HG03175 (cell line): ENCODE results near the gene FAM25A.
"Not testable (repeated sequence)": the region's sequence is repeated elsewhere in the genome, so short reads cannot be mapped to it uniquely, and the experiment has no call there.

ENCODE experiments used
- ATAC-seq: cut with Tn5 transposase; IDR thresholded peaks from one replicate; pipeline ENCODE4 v1.9.1; 2021; ENCODE audit warnings: mild to moderate bottlenecking, moderate library complexity; ENCODE audit not compliant: unreplicated experiment

FAM25A gene

DNA sequence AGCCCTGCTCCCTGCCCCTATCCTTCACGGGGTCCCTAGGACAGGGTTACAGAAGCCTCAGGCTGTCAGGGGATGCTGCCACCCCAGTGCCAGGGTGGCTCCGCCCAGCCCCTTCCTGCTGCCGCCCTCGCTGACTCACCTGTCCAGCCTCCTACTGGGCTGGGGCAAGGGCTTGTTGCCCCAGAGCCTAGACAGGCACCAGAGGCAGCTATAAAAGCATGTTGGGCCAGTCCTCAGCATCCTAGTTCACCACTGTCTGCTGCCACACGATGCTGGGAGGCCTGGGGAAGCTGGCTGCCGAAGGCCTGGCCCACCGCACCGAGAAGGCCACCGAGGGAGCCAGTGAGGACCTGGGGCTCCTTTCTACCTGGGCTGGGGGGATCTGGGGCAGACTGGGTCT lies at the start of gene FAM25A:
FAM25A (plus strand) TSS at position 239 of the 400 bp plus-strand sequence; CDS start at position 270, 31 bp downstream.
- ATAC-seq, result not testable (repeated sequence)

DNA sequence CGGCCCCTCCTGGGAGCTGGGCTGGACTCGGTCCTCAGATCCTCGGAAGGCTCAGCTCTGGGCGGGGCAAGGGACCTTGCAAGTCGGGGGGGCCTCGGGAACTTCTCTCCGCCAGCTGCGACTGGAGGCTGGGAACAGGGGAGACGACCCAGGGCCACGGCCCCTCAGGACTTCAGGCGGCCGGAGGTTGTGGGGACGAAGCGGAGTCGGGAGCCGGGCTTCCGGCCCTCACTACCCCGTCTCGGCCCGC lies 49.2 kb upstream of the FAM25A start:
- no peak for ATAC-seq

DNA sequence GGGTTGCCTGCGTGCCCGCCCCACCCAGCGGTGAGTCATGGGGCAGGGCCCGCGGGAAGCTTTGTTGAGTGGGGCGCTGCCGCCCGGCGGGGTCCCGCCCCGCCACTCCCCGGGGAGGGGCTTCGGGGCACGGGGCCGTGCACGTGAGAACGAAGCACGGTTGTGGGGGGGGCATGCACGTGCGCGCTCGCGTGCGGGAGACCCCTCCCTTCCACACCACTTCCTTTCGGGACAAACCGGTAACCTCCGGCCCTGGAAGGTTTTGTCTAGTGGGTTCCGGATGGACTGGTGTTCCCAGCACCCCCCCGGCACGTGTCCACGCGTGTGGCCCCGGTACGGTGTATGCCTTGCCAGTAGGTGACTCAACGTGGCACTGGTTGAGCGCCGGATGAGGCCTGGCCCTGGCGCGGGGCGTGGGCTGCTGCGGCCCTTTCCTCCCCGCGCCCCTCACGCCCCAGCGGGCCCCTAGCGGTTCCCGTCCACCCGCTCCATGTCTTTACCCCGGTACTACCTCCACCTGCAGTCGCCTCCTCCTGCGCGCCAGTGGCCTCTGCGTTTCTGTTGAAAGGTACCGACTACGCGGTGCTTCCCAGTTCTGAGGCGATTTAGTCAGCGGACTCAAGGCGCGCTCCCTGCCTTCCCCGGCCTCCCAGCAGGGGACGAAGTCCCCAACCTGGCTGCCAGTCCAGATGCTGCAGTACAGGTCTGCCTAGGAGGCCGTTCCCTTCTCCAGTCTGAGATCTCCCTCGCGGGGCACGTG lies 48.7 kb upstream of the FAM25A start:
- ATAC-seq, result peak; percentile 76

DNA sequence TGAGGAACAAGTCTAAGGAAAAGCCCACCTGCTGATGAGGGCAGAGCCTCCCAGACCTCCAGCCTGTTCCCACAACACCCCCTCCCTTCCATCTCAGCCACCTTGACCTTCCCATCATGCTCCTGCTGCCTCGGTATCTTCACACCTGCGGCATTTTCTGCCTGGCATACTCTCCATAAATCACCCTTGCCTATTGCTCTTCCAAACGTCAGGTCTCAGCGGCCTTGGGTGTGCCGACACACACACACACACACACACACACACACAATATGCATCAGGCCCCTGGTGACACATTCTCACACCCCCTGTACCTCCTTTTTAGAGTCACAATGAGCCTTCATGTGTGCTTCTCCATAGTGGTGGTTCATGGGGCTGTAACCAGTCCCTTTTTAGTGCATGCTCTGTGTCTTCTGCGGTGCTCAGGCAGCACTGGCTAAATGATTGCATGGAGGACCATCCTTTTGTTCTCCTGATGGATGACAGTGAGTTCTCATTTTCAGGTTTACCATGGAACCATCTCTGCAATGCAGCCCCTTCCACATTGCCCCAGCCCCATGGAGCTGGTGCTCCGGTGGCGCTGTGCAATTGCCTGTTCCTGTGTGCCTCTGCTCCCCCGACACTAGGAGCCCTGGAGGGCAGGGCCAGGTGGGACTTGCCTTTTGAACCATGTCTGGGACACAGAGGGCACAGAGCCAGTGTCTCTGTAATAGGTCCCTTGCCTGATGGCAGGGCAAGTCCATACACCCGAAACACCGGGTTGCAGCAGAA lies 47.3 kb upstream of the FAM25A start:
- no peak for ATAC-seq

DNA sequence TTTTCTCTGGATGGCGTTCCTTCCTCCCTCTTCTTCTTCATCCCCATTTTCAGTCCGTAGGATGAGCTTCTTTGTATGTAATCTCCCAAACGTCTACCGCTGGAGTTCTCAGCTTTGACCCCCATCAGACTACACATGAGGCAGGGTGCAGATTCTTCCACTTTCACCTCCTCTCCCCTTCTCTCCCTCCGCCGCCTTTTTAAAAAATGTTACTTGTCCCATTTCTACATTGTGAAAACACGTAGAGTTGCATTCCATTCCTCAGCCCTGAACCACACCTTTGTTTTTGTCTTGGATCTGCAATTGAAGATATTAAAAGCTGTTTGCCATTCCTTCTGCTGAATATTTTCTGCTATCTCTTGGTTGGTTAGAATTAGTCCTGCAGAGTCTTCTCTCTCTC lies 45.6 kb upstream of the FAM25A start:
- ATAC-seq, result no peak

GRCh38 chr10:86976362-86977056 lies 43.6 kb upstream of the FAM25A start:
- no peak for ATAC-seq

DNA sequence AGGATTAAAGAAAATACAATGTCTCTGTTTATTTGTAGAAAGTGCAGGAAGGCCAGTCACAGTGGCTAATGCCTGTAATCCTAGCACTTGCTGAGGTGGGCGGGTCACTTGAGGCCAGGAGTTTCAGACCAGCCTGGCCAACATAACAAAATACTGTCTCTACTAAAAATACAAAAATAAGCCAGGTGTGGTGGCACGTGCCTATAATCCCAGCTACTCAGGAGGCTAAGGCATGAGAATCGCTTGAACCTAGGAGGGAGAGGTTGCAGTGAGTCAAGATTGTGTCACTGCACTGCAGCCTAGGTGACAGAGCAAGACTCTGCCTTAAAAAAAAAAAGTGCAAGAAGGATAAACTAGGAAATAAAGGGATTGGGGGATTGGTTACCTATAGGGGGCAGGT lies 41.6 kb upstream of the FAM25A start:
- not testable (repeated sequence) for ATAC-seq

DNA sequence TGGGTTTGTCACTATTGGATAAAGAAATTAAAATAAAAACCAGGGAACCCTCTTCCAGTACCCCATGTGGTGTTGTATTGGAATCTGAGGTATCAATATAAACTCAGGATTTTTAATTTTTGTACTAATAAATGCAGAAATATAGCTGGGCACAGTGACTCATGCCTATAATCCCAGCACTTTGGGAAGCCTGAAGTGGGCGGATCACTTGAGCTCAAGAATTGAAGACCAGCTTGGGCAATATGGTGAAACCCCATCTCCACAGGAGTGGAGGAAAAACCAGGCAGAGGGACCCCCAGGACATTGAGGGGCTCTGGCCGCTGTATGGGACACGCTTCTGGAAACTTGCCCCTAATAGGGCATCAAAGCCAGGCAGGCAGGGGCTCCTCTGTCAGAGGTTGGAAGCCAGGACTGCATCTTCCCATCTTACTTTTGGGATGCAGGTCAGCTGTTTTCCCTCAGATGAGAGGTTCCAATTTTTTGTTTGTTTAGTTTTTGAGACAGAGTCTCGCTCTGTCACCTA lies 40.7 kb upstream of the FAM25A start:
- no peak for ATAC-seq

DNA sequence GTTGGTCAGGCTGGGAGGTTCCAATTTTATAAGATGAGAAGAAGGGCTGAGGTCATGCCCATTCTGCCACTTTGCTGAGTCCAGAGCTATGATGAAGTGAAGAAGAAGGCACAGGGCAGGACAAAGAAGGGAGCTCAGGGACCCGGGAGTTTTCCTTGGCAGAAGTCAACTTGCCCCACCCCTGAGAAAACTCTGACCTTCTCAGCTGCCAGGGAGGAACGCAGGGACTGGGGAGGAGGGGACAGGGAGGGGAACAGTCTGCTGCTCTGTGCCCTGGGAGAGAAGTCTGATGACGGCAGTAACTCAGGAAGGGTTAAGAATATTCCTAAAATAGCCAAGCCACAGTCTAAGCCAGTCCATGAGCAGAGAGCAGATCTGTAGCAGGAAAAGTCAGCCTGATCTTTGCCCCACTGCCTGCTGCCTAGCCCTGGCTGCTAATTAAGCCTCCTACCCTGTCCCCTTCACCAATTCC lies 40.1 kb upstream of the FAM25A start:
- no peak for ATAC-seq

- ATAC-seq, result not testable (repeated sequence)
Measured at GRCh38 chr10:86981020-86981419, 39.1 kb upstream of the FAM25A start.

DNA sequence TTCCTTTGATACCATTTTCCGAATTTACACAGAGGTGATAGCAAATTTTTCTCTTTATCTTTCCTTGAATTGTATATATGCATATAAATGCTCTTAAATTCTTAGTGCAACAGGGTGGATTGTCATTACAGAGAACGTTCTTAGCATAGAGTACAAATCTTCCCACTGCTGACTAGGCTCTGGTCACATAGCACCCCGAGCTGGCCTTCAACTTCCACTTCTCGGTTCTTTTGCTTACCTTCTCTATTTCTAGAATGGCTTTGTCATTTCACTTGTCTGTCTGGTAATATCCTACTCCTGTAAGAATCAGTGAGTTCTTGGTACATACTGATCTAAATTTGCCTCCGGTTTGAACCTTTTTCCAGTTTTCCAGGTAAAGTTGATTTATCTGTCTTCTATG lies 38.4 kb upstream of the FAM25A start:
- ATAC-seq, result no peak

DNA sequence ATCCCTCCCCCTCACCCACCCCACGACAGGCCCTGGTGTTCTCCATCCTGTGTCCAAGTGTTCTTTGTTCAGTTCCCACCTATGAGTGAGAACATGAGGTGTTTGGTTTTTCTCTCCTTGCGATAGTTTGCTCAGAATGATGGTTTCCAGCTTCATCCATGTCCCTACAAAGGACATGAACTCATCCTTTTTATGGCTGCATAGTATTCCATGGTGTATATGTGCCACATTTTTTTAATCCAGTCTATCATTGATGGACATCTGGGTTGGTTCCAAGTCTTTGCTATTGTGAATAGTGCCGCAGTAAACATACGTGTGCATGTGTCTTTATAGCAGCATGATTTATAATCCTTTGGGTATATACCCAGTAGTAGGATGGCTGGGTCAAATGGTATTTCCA lies 35.6 kb upstream of the FAM25A start:
- not testable (repeated sequence) for ATAC-seq

GRCh38 chr10:86988520-86988919 lies 31.6 kb upstream of the FAM25A start:
- no peak for ATAC-seq

- ATAC-seq, result not testable (repeated sequence)
Measured at GRCh38 chr10:86991362-86991761, 28.7 kb upstream of the FAM25A start.

DNA sequence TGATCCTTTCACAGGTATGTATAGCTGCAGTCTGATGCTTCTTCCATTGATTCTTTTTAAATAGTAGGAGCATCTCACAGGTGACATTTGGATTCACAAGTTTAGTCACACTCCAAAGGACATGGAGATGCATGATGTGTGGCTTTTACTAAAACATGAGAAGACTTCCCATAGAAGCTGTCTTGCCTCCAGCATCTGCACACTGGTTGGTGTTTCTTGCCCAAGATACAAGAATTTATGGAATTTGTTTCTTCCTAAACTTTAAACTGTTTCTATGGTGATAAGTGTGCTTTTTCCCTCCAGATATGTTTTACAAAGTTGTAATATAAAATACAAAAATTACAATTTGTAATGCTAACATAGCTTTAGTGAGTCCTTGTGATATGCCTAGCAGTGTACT lies 27.6 kb upstream of the FAM25A start:
- no peak for ATAC-seq

DNA sequence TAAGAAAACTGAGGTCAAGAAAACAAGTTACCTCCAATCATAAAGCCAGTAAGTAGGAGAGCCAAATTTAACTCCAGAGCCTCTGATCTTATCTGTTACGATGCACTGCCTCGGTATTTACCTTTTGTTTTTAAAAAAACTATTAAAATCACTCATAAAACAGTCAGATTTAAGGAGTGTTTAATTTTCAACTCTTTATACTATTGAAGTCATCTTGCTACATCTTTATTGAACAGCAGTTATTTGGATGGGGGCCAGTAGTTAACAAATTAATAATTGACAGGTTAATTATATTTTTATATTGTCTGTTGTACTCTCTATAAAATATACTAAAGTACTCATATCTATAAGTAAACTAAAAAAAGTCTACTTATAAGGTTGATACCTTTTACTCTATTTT lies 27.2 kb upstream of the FAM25A start:
- ATAC-seq, result no peak

DNA sequence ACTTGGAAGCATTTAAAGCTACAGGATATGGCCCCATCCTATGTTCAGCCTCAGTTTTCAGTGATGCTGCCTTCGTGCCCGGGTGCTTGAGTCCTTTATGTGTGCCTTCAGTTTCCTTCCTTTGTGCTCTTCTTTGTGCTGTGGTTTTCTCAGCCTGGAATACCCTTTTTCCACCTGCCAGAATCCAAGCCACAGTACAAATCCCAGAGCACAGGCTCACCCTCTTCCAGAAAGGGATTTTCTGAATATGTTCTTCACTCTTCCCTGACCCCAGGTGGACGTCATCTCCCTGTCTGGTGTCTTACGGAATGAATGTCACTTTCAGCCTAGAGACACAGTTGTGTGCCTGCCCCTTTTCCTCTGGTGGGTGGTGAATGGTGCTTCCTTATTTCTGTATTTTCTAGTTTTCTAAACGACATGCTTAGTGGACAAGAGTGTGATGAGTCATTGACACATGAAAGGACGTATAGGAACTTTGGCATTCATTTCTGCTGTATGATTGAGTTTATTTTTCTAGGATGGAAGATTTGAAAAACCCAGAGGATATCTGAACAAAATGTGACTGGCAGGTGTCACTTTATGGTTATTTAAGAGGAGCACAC lies 20.2 kb upstream of the FAM25A start:
- not testable (repeated sequence) for ATAC-seq

- no peak for ATAC-seq
Measured at GRCh38 chr10:87000491-87000890, 19.6 kb upstream of the FAM25A start.

DNA sequence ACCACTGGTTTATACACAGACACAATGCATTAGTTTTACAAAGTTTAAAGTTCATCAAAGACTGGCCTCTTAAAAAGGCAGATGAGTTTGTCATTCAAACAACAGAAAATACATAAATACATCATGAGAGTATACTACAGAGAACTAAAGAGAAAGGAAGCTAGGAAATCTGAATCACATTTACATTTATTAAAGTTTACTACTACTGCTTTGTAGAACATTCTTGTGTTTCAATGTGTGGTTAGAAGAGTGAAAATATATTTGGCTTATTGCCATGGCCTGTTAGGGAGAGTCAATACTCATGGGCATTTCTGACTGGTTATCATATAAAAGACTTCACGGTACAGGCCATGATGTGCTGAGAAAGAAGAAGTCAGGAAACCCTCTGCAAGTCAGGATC lies 13.0 kb upstream of the FAM25A start:
- not testable (repeated sequence) for ATAC-seq

DNA sequence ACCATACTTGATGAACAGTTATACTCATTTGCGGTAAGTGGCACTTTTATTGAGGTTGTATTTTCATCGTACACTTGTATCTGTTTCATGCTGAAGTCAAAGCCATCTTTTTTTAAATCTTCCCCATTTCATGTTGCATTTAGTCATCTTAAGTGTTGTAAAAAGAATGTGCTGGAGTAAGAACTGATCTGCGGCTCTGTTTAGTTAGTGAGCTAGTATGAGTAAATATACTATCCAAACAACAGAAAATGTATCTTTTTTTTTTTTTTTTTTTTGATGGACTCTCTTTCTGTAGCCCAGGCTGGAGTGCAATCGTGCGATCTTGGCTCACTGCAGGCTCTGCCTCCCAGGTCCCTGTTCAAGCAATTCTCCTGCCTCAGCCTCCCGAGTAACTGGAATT lies 12.4 kb upstream of the FAM25A start:
- ATAC-seq, result not testable (repeated sequence)

DNA sequence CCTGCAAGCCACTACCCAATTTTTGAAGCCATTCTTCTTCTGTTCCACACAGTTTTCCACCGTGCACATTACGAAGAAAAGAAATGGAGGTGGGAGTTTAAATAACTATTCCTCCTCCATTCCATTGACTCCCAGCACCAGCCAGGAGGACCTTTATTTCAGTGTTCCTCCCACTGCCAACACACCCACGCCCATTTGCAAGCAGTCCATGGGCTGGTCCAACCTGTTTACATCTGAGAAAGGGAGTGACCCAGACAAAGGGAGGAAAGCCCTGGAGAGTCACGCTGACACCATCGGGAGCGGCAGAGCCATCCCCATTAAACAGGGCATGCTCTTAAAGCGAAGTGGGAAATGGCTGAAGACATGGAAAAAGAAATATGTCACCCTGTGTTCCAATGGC lies 11.8 kb upstream of the FAM25A start:
- not testable (repeated sequence) for ATAC-seq
